H9 (cell line): ENCODE results near the gene ZRANB3. TPM values are rescaled to one million over a fixed set of nuclear protein-coding genes. Genes with fewer than 3 reads are reported as not detected.

ENCODE experiments used
- DNase-seq: peaks from one replicate; pipeline ENCODE4 v3.0.0-alpha.2; 2017
- H2AFZ ChIP-seq: one replicate; pipeline ENCODE4 v1.6.1; 2013; ENCODE audit warnings: mild to moderate bottlenecking, low read length, control low read depth, moderate library complexity
- H2AK5ac ChIP-seq: 2 replicates; pipeline ENCODE4 v1.6.1; 2013; ENCODE audit warnings: low read length, control low read depth, mixed read lengths; ENCODE audit not compliant: insufficient read length
- H2BK120ac ChIP-seq: one replicate; pipeline ENCODE4 v1.6.1; 2013; ENCODE audit warnings: low read depth, mild to moderate bottlenecking, low read length, control low read depth, inconsistent platforms; ENCODE audit not compliant: poor library complexity, severe bottlenecking
- H2BK12ac ChIP-seq: 2 replicates; pipeline ENCODE4 v1.6.1; 2013; ENCODE audit warnings: low read length, control low read depth, mixed read lengths, low read depth; ENCODE audit not compliant: insufficient read length
- H2BK15ac ChIP-seq: 2 replicates; pipeline ENCODE4 v1.6.1; 2013; ENCODE audit warnings: low read depth, low read length, control low read depth
- H2BK20ac ChIP-seq: one replicate; pipeline ENCODE4 v1.6.1; 2013; ENCODE audit warnings: low read depth, mild to moderate bottlenecking, low read length, control low read depth, inconsistent platforms; ENCODE audit not compliant: poor library complexity, severe bottlenecking
- H2BK5ac ChIP-seq: 2 replicates; pipeline ENCODE4 v1.6.1; 2013; ENCODE audit warnings: low read length, control low read depth, mixed read lengths; ENCODE audit not compliant: insufficient read length
- H3K14ac ChIP-seq: 2 replicates; pipeline ENCODE4 v1.6.1; 2013; ENCODE audit warnings: low read length, control low read depth; ENCODE audit not compliant: insufficient read depth
- H3K18ac ChIP-seq: 2 replicates; pipeline ENCODE4 v1.6.1; 2013; ENCODE audit warnings: low read depth, mild to moderate bottlenecking, mixed read lengths, low read length, control low read depth; ENCODE audit not compliant: insufficient read length
- H3K23ac ChIP-seq: 2 replicates; pipeline ENCODE4 v1.6.1; 2013; ENCODE audit warnings: low read length, control low read depth, mixed read lengths, low read depth; ENCODE audit not compliant: insufficient read length
- H3K23me2 ChIP-seq: 2 replicates; pipeline ENCODE4 v1.6.1; 2013; ENCODE audit warnings: low read depth, mild to moderate bottlenecking, mixed read lengths, low read length, control low read depth; ENCODE audit not compliant: insufficient read length, poor library complexity, severe bottlenecking
- H3K27ac ChIP-seq: 2 replicates; pipeline ENCODE4 v1.5.1; 2013; ENCODE audit warnings: low read length, control low read depth, mixed read lengths, low read depth; ENCODE audit not compliant: insufficient read length
- H3K27me3 ChIP-seq: 2 replicates; pipeline ENCODE4 v1.6.1; 2013; ENCODE audit warnings: low read length, control low read depth, inconsistent platforms; ENCODE audit not compliant: insufficient read depth
- H3K4ac ChIP-seq: 2 replicates; pipeline ENCODE4 v1.6.1; 2013; ENCODE audit warnings: low read depth, mild to moderate bottlenecking, control low read depth, inconsistent platforms, low read length, moderate library complexity
- H3K4me1 ChIP-seq: 2 replicates; pipeline ENCODE4 v1.6.1; 2013; ENCODE audit warnings: low read length, control low read depth, inconsistent platforms; ENCODE audit not compliant: insufficient read depth
- H3K4me2 ChIP-seq: 2 replicates; pipeline ENCODE4 v1.6.1; 2013; ENCODE audit warnings: low read length, control low read depth, mixed read lengths; ENCODE audit not compliant: insufficient read length, insufficient read depth
- H3K56ac ChIP-seq: 2 replicates; pipeline ENCODE4 v1.6.1; 2013; ENCODE audit warnings: low read depth, mild to moderate bottlenecking, mixed read lengths, low read length, control low read depth; ENCODE audit not compliant: insufficient read length
- H3K79me1 ChIP-seq: 2 replicates; pipeline ENCODE4 v1.6.1; 2013; ENCODE audit warnings: low read depth, mild to moderate bottlenecking, moderate library complexity, low read length, control low read depth, inconsistent platforms; ENCODE audit not compliant: insufficient read depth, poor library complexity, severe bottlenecking
- H3K79me2 ChIP-seq: 2 replicates; pipeline ENCODE4 v1.6.1; 2013; ENCODE audit warnings: low read length, control low read depth, inconsistent platforms; ENCODE audit not compliant: insufficient read depth
- H3K9ac ChIP-seq: 2 replicates; pipeline ENCODE4 v1.6.1; 2013; ENCODE audit warnings: low read length, control low read depth, mixed read lengths; ENCODE audit not compliant: insufficient read length; ENCODE audit errors: extremely low read depth
- H3K9me3 ChIP-seq: one replicate; pipeline ENCODE4 v1.6.1; 2013; ENCODE audit warnings: low read depth, low read length, inconsistent platforms; ENCODE audit not compliant: control insufficient read depth
- H3T11ph ChIP-seq: one replicate; pipeline ENCODE4 v1.6.1; 2013; ENCODE audit warnings: mild to moderate bottlenecking, low read length, control low read depth, inconsistent platforms
- H4K20me1 ChIP-seq: one replicate; pipeline ENCODE4 v1.6.1; 2013; ENCODE audit not compliant: control insufficient read depth, insufficient read length, insufficient read depth
- H4K5ac ChIP-seq: 2 replicates; pipeline ENCODE4 v1.6.1; 2013; ENCODE audit warnings: low read depth, mild to moderate bottlenecking, mixed read lengths, low read length, control low read depth; ENCODE audit not compliant: insufficient read length
- H4K8ac ChIP-seq: replicated peaks from 2 replicates; pipeline ENCODE4 v1.6.1; 2013; ENCODE audit warnings: low read length, control low read depth, mixed read lengths, low read depth; ENCODE audit not compliant: insufficient read length
- H4K91ac ChIP-seq: 2 replicates; pipeline ENCODE4 v1.6.1; 2013; ENCODE audit warnings: low read depth, mild to moderate bottlenecking, moderate library complexity, mixed read lengths, low read length, control low read depth; ENCODE audit not compliant: insufficient read length
- H3K27ac Mint-ChIP-seq, 3 experiments: 2 replicates in 2 of 3; 3 replicates in 1 of 3; pipeline ENCODE4 v1.8.0; 2020 to 2021; ENCODE audit warnings: mixed read lengths in 3 of 3, mild to moderate bottlenecking in 1 of 3, moderate library complexity in 1 of 3
- H3K27me3 Mint-ChIP-seq: 2 replicates; pipeline ENCODE4 v1.8.0; 2021; ENCODE audit warnings: low read depth, mild to moderate bottlenecking, moderate library complexity, mixed read lengths
- H3K36me3 Mint-ChIP-seq, 3 experiments: 2 replicates in 2 of 3; 3 replicates in 1 of 3; pipeline ENCODE4 v1.8.0; 2020 to 2021; ENCODE audit warnings: low read depth in 3 of 3, mixed read lengths in 3 of 3; ENCODE audit not compliant: insufficient read depth in 1 of 3
- H3K4me1 Mint-ChIP-seq, 2 experiments: 2 replicates each; pipeline ENCODE4 v1.8.0; 2020; ENCODE audit warnings: mixed read lengths in 2 of 2
- H3K4me3 Mint-ChIP-seq, 2 experiments: 2 replicates in 1 of 2; 3 replicates in 1 of 2; pipeline ENCODE4 v1.8.0; 2020 to 2021; ENCODE audit warnings: mild to moderate bottlenecking in 2 of 2, mixed read lengths in 2 of 2, moderate library complexity in 1 of 2
- H3K9me3 Mint-ChIP-seq, 2 experiments: 2 replicates in 1 of 2; 3 replicates in 1 of 2; pipeline ENCODE4 v1.8.0; 2020; ENCODE audit warnings: mild to moderate bottlenecking in 2 of 2, mixed read lengths in 2 of 2, moderate library complexity in 1 of 2
- WGBS: extraction: QIAGEN DNeasy Blood & Tissue Kit; methylation state at CpG from one replicate; pipeline ENCODE4 v1.1.7; 2013; ENCODE audit warnings: missing lambda C conversion rate, low lambda C conversion rate, mixed read lengths; ENCODE audit not compliant: insufficient read length; ENCODE audit errors: extremely low coverage; 5-methylcytosine and 5-hydroxymethylcytosine counted together
- total RNA-seq: library from RNA; stranded (reverse); gene quantifications from 2 replicates; pipeline ENCODE4 v1.2.1, GENCODE V29; 2021
- TF ChIP-seq, protein P1 (sequence below): fragments of 200-600 bp; sonication (generic); conservative IDR thresholded peaks from 3 replicates; pipeline ENCODE4 v1.8.0; 2021; ENCODE audit warnings: antibody characterized with exemption, mild to moderate bottlenecking

The ZRANB3 gene
- total RNA-seq, 1 experiment from 2014 or later: 16.7 TPM

DNA sequence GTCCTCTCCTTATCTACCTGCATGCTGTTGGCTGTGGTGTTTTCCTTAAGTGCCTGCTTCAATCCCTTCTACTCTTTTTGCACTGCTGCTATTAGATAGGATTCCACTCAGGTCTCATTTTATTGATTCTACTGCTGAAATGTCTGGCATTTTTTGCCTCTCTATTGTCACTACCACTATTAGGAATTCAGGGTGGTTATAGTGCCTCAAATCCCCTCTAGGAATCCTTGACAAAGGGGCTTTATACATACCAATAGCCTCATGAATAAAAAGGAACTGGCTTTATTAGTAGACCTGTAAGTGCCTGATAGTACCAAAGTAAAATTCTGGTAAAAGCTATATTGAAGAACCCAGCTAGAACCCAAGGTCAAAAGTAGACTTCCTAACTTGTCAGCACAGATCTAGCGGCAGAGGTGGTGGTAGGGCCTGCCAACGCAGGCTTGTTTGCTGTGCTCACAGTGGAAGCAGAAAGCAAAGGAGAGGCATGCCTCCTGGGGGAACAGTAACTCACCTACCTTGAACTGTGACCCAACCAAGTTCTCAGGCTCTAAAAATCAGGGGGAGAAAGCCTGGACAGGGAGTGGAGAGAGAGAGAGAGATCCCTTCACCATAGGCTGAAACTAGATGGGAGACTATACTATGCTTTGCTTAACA lies 278.1 kb downstream of the ZRANB3 start:
- Mint-ChIP-seq H3K4me1 (peaks cover 9% of the 10 kb centered on the region in 2 experiments), H3K4me3 (no peak overlapping the region), H3K9me3 (peaks cover 23 to 26% of the 10 kb centered on the region in 2 experiments), H3K36me3 (peaks cover 26 to 29% (median 28%) of the 10 kb centered on the region in 3 experiments), H3K27ac (peak overlapping the region; percentile 49 to 67 (median 53); a peak in 5 of 7 replicates), H3K27me3 (no peaks in the 10 kb centered on the region; the same call in 1 of the 2 replicates)
- Histone ChIP-seq H3K79me2 (no peaks in the 10 kb centered on the region), H3K14ac (peak overlapping the region; percentile 49; the same call in 1 of the 2 replicates), H3K27me3 (no peaks in the 10 kb centered on the region), H3K56ac (no peak overlapping the region), H2BK5ac (no peak overlapping the region), H2BK20ac (no peak overlapping the region), H2AK5ac (no peak overlapping the region), H2AFZ (no peak overlapping the region), H3K9me3 (no peaks in the 10 kb centered on the region), H3K9ac (no peak overlapping the region), H3K4me1 (peaks cover 6% of the 10 kb centered on the region), H2BK15ac (no peak overlapping the region), H3K18ac (no peak overlapping the region), H4K20me1 (no peaks in the 10 kb centered on the region), H3K27ac (no peak overlapping the region), H3K4ac (no peak overlapping the region), H4K5ac (no peak overlapping the region), H3K79me1 (no peaks in the 10 kb centered on the region), H3K23ac (no peak overlapping the region), H2BK12ac (no peak overlapping the region), H2BK120ac (no peak overlapping the region), H3K23me2 (no peaks in the 10 kb centered on the region), H3K4me2 (no peak overlapping the region), H3T11ph (no peak overlapping the region), H4K91ac (no peak overlapping the region), H4K8ac (no peak overlapping the region)
- no CpG with 5 or more reads among the region's 2 CpGs for WGBS
- no peak for DNase-seq
- TF ChIP-seq, protein P1, sequence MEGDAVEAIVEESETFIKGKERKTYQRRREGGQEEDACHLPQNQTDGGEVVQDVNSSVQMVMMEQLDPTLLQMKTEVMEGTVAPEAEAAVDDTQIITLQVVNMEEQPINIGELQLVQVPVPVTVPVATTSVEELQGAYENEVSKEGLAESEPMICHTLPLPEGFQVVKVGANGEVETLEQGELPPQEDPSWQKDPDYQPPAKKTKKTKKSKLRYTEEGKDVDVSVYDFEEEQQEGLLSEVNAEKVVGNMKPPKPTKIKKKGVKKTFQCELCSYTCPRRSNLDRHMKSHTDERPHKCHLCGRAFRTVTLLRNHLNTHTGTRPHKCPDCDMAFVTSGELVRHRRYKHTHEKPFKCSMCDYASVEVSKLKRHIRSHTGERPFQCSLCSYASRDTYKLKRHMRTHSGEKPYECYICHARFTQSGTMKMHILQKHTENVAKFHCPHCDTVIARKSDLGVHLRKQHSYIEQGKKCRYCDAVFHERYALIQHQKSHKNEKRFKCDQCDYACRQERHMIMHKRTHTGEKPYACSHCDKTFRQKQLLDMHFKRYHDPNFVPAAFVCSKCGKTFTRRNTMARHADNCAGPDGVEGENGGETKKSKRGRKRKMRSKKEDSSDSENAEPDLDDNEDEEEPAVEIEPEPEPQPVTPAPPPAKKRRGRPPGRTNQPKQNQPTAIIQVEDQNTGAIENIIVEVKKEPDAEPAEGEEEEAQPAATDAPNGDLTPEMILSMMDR: no peak
